ENCODE measurements around the gene TSPAN4.

Gene TSPAN4

GRCh38 chr11:913043-913442 is 70.4 kb downstream of the TSPAN4 start:
- DNase-seq: no peak

- DNase-seq: no peak
These were observed 71.6 kb downstream of the TSPAN4 start for GRCh38 chr11:914204-914603.

GRCh38 chr11:914747-915501 is 72.3 kb downstream of the TSPAN4 start:
- DNase-seq: no peak

Data from left hindlimb (tissue), 1 donor.